Immature natural killer cell (primary cell): ENCODE results near the gene WDR35. TPM values are rescaled to one million over a fixed set of nuclear protein-coding genes. Genes with fewer than 3 reads are reported as not detected.

Experiments used
- DNase-seq, 3 donors: peaks; one replicate each; pipeline ENCODE4 v3.0.0; 2022; ENCODE audit warnings: mixed read lengths in 1 of 3
- H3K27ac Mint-ChIP-seq, 6 donors: one replicate each; pipeline ENCODE4 v1.8.0; 2020; ENCODE audit warnings: mixed read lengths in 6 of 6, mild to moderate bottlenecking in 5 of 6, inconsistent platforms in 4 of 6, moderate library complexity in 3 of 6
- H3K27me3 Mint-ChIP-seq, 3 donors: one replicate each; pipeline ENCODE4 v1.8.0; 2020 to 2021; ENCODE audit warnings: low read depth in 3 of 3, mild to moderate bottlenecking in 3 of 3, mixed read lengths in 3 of 3, moderate library complexity in 3 of 3, inconsistent platforms in 1 of 3
- H3K36me3 Mint-ChIP-seq, 3 donors: one replicate each; pipeline ENCODE4 v1.8.0; 2020; ENCODE audit warnings: mixed read lengths in 3 of 3, inconsistent platforms in 2 of 3, mild to moderate bottlenecking in 2 of 3
- H3K4me1 Mint-ChIP-seq, 2 donors: one replicate each; pipeline ENCODE4 v1.8.0; 2020; ENCODE audit warnings: inconsistent platforms in 2 of 2, mild to moderate bottlenecking in 2 of 2, mixed read lengths in 2 of 2, moderate library complexity in 1 of 2
- H3K4me3 Mint-ChIP-seq, 5 donors: one replicate each; pipeline ENCODE4 v1.8.0; 2020; ENCODE audit warnings: mild to moderate bottlenecking in 5 of 5, mixed read lengths in 5 of 5, inconsistent platforms in 3 of 5, moderate library complexity in 3 of 5
- H3K9me3 Mint-ChIP-seq, 6 donors: one replicate each; pipeline ENCODE4 v1.8.0; 2020; ENCODE audit warnings: mild to moderate bottlenecking in 6 of 6, mixed read lengths in 6 of 6, inconsistent platforms in 4 of 6, moderate library complexity in 3 of 6
- polyA plus RNA-seq, 3 donors: library from polyadenylated mRNA; unstranded; fragments of 300-500 nt; fragmentation: Illumina TruSeq; gene quantifications; one replicate each; pipeline ENCODE4 v1.2.3, GENCODE V29; 2021

The WDR35 gene
- polyA plus RNA-seq, 3 donors from 2014 or later: 2.3 to 2.7 (median 2.4) TPM

GRCh38 chr2:19861813-19862212 lies 128.1 kb downstream of the WDR35 start:
- Mint-ChIP-seq H3K4me1 (no peaks in the 10 kb centered on the region), H3K27ac (no peak overlapping the region), H3K36me3 (no peaks in the 10 kb centered on the region), H3K27me3 (peaks cover 2 to 5% (median 2%) of the 10 kb centered on the region in 3 donors), H3K4me3 (no peak overlapping the region), H3K9me3 (no peaks in the 10 kb centered on the region)
- no peak for DNase-seq

Other genes starting within 250 kb of the WDR35 start
- gene TTC32, start 88.1 kb downstream of the WDR35 start, polyA plus RNA-seq: 10 to 100 TPM; 14.0 to 28.3 (median 22.2) TPM
- not detected for gene MATN3, start 22.6 kb upstream of the WDR35 start, polyA plus RNA-seq
- gene LAPTM4A, start 61.5 kb upstream of the WDR35 start, polyA plus RNA-seq: 100 to 1,000 TPM; 116 to 164 (median 153) TPM
- gene SDC1, start 235.0 kb upstream of the WDR35 start, polyA plus RNA-seq: not detected